AG20443 (cell line): ENCODE measurements around the gene GUCA2B.
A peak's percentile ranks its signal among the peaks of the same experiment; 100 is the strongest.

Experiments
- DNase-seq: peaks from one replicate; pipeline ENCODE4 v3.0.0; 2012; ENCODE audit warnings: low spot score, mixed read lengths

Gene GUCA2B

GRCh38 chr1:42142894-42143675 lies 10.1 kb upstream of the GUCA2B start:
- peak; percentile 4 for DNase-seq

GRCh38 chr1:42143896-42144710 lies 9.1 kb upstream of the GUCA2B start:
- peak; percentile 4 for DNase-seq

GRCh38 chr1:42144711-42145388 lies 8.4 kb upstream of the GUCA2B start:
- no peak for DNase-seq

GRCh38 chr1:42145389-42145716 lies 7.9 kb upstream of the GUCA2B start:
- no peak for DNase-seq

- no peak for DNase-seq
These were observed 7.2 kb upstream of the GUCA2B start for GRCh38 chr1:42145764-42146625.

- peak; percentile 78 for DNase-seq
These were observed 6.4 kb upstream of the GUCA2B start for GRCh38 chr1:42146626-42147320.

GRCh38 chr1:42148166-42148565 lies 5.0 kb upstream of the GUCA2B start:
- no peak for DNase-seq

- DNase-seq: no peak
These were observed 2.6 kb upstream of the GUCA2B start for GRCh38 chr1:42150651-42151050.

- no peak for DNase-seq
These were observed 1.1 kb upstream of the GUCA2B start for GRCh38 chr1:42152119-42152518.

GRCh38 chr1:42153624-42154023 lies 414 bp downstream of the GUCA2B start:
- no peak for DNase-seq

GRCh38 chr1:42154685-42155084 lies 1.5 kb downstream of the GUCA2B start:
- no peak for DNase-seq

GRCh38 chr1:42155362-42155761 lies 2.2 kb downstream of the GUCA2B start:
- no peak for DNase-seq

- DNase-seq: no peak
These were observed 4.5 kb downstream of the GUCA2B start for GRCh38 chr1:42157667-42158066.

- DNase-seq: no peak
These were observed 5.0 kb downstream of the GUCA2B start for GRCh38 chr1:42158189-42158588.

- DNase-seq: no peak
These were observed 9.0 kb downstream of the GUCA2B start for GRCh38 chr1:42162181-42162580.

- DNase-seq: no peak
These were observed 9.9 kb downstream of the GUCA2B start for GRCh38 chr1:42163114-42163513.

GRCh38 chr1:42163536-42164503 lies 10.6 kb downstream of the GUCA2B start:
- no peak for DNase-seq

- DNase-seq: no peak
These were observed 11.6 kb downstream of the GUCA2B start, which contains the start of gene GUCA2A for GRCh38 chr1:42164551-42165420. Gene GUCA2A (minus strand): TSS chr1:42164745. CDS start chr1:42164712, 33 bp downstream.
